Subcutaneous abdominal adipose tissue (tissue), 5 donors: Measurements from ENCODE around the gene CAPN2.

Source experiments
- H3K27ac ChIP-seq: one replicate; pipeline ENCODE4 v1.7.0; 2013; ENCODE audit warnings: low read depth, mild to moderate bottlenecking, inconsistent platforms, low read length, moderate library complexity
- H3K27me3 ChIP-seq, 5 donors: one replicate each; pipeline ENCODE4 v1.7.0; 2013; ENCODE audit warnings: low read length in 5 of 5, inconsistent platforms in 1 of 5; ENCODE audit not compliant: control insufficient read depth in 5 of 5, insufficient read depth in 4 of 5
- H3K36me3 ChIP-seq, 5 donors: one replicate each; pipeline ENCODE4 v1.7.0; 2013; ENCODE audit warnings: low read length in 5 of 5; ENCODE audit not compliant: control insufficient read depth in 5 of 5, insufficient read depth in 5 of 5
- H3K4me1 ChIP-seq, 5 donors: one replicate each; pipeline ENCODE4 v1.7.0; 2013; ENCODE audit warnings: low read length in 5 of 5, mild to moderate bottlenecking in 3 of 5, moderate library complexity in 1 of 5; ENCODE audit not compliant: control insufficient read depth in 5 of 5, insufficient read depth in 5 of 5
- H3K4me3 ChIP-seq, 5 donors: one replicate each; pipeline ENCODE4 v1.7.0; 2013; ENCODE audit warnings: low read length in 5 of 5, low read depth in 1 of 5
- H3K9ac ChIP-seq, 5 donors: one replicate each; pipeline ENCODE4 v1.7.0; 2013; ENCODE audit warnings: low read length in 5 of 5, mild to moderate bottlenecking in 4 of 5, moderate library complexity in 3 of 5
- H3K9me3 ChIP-seq, 5 donors: one replicate each; pipeline ENCODE4 v1.7.0; 2013; ENCODE audit warnings: low read length in 5 of 5; ENCODE audit not compliant: control insufficient read depth in 5 of 5
- donor health status: healthy.
- donor health status: healthy.
- donor health status: healthy.
- donor health status: healthy.
- donor health status: healthy.

CAPN2 gene

DNA sequence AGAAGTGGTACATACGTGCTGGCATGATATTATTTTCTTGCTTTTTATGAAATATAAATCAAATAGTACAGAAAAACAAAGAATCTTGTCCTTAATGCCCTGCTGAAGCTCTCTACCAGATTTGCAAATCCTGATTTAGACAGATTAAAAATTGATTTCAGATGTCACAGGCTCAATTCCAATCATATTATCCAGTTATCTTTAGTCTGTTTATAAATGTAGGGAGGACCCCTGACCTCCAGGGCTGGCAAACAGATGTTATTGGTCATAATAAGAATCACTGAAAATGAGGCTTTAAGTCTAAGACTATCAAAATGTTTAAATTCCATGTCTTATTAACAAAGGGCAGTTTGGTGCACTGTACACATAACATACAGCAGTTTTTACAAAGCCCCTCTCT, 71.3 kb downstream of the CAPN2 start:
- Histone ChIP-seq H3K4me1 (no peaks in the 10 kb centered on the region), H3K36me3 (peaks cover 12 to 34% (median 28%) of the 10 kb centered on the region in 5 donors), H3K4me3 (no peak overlapping the region), H3K9ac (no peak overlapping the region), H3K27ac (no peak overlapping the region), H3K9me3 (no peaks in the 10 kb centered on the region), H3K27me3 (no peaks in the 10 kb centered on the region)

DNA sequence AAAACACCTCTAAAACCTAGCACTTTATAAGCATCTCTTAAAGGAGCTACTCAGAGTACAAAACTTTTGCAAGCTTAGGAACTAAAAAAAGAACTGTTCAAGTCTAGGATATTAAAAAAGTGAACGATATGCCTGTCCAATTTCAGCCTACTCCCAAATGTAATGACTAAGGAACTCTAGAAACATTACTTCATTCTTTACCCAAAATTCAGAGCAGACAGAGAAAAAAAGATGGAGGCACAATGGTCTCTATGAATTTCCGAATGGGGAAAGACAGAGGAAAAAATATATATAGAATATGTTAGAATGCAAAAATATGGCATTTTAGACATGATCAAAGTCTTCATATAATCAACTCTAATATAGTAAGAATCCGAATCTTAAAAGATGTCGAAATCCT, 72.2 kb downstream of the CAPN2 start:
- Histone ChIP-seq H3K27ac (no peak overlapping the region), H3K4me1 (no peaks in the 10 kb centered on the region), H3K27me3 (no peaks in the 10 kb centered on the region), H3K9ac (no peak overlapping the region), H3K36me3 (peaks cover 18 to 34% (median 29%) of the 10 kb centered on the region in 5 donors), H3K9me3 (no peaks in the 10 kb centered on the region), H3K4me3 (no peak overlapping the region)

DNA sequence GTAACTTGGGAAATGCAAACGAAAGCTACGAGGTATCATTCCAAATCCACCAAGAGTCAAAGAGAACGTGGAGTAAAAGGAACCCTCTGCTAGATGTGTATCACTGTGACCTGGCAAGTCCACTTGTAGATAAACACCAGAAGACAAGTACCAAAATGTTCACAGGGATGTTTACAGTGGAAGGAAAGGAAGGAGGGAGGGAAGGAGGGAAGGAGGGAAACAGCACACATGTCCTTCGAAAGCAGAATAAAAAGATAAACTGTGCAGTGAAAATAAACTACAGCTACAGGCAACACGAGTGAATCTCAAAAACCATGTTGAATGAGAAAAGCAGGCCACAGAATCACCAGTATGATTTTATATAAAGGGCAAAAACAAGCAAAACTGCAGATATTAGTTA, 73.5 kb downstream of the CAPN2 start:
- Histone ChIP-seq H3K4me3 (no peak overlapping the region), H3K27me3 (no peaks in the 10 kb centered on the region), H3K9ac (no peak overlapping the region), H3K4me1 (no peaks in the 10 kb centered on the region), H3K9me3 (no peaks in the 10 kb centered on the region), H3K27ac (no peak overlapping the region), H3K36me3 (peaks cover 14 to 29% (median 21%) of the 10 kb centered on the region in 5 donors)

- H3K36me3 ChIP-seq, result peaks cover 22 to 28% (median 22%) of the 10 kb centered on the region in 5 donors
- H3K4me1 ChIP-seq, result no peaks in the 10 kb centered on the region
These were observed 76.5 kb downstream of the CAPN2 start for GRCh38 chr1:223788746-223789415.

DNA sequence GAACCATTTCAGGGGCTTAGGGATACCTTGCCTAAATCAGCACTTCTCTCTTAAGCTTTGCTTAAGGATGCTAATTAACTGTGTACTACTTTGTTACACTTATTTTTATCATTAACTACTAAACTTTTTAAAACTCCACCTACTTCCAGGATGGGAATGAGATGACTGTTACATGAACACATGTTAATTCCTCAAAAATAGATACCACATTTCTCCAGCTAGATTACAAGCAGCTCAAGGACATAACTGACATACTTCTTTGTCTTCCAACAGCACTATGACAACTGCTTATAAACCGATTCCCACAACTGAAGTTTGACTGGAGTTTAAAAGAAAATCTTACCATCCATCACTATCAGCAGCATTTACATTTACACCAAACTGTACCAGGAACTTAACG, 79.7 kb downstream of the CAPN2 start:
- Histone ChIP-seq H3K27me3 (no peaks in the 10 kb centered on the region), H3K9me3 (no peaks in the 10 kb centered on the region), H3K4me3 (no peak overlapping the region), H3K27ac (no peak overlapping the region), H3K4me1 (no peaks in the 10 kb centered on the region), H3K36me3 (peaks cover 24 to 36% (median 31%) of the 10 kb centered on the region in 5 donors), H3K9ac (no peak overlapping the region)

More at GRCh38 chr1:223788746-223789415, 76.5 kb downstream of the CAPN2 start:
- H3K27me3 ChIP-seq, result no peaks in the 10 kb centered on the region
- H3K4me3 ChIP-seq, result no peak overlapping the region
- no peaks in the 10 kb centered on the region for H3K9me3 ChIP-seq
- no peak overlapping the region for H3K9ac ChIP-seq
- H3K27ac ChIP-seq, result no peak overlapping the region

- Histone ChIP-seq H3K36me3 (peaks cover 26 to 46% (median 38%) of the 10 kb centered on the region in 5 donors), H3K27ac (no peak overlapping the region), H3K9ac (no peak overlapping the region), H3K27me3 (no peaks in the 10 kb centered on the region), H3K9me3 (no peaks in the 10 kb centered on the region), H3K4me1 (no peaks in the 10 kb centered on the region), H3K4me3 (no peak overlapping the region)
These were observed 81.4 kb downstream of the CAPN2 start for GRCh38 chr1:223793716-223794115.

GRCh38 chr1:223794136-223794880, 82.0 kb downstream of the CAPN2 start:
- no peak overlapping the region for H3K27ac ChIP-seq

DNA sequence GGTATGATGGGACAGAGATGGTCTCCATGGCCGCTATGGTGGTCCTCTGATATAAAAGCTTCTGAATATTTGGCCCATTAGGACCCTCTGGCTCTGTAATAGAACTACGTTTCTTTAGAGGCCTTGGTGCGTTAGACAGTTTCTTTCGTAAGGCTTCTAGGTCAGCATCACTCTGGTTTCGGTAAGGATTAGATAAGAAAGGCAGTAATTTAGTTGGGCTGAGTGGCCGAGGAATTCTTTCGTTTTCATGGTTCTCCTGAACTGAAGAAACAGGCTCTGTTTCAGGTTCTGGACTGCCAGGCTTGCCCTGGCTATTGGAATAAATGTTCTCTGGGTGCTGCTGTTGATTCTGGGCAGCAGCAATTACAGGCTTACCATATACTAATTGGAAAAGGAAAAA, 83.9 kb downstream of the CAPN2 start:
- Histone ChIP-seq H3K36me3 (peaks cover 37 to 60% (median 49%) of the 10 kb centered on the region in 5 donors), H3K27ac (no peak overlapping the region), H3K27me3 (no peaks in the 10 kb centered on the region), H3K9ac (no peak overlapping the region), H3K4me1 (no peaks in the 10 kb centered on the region), H3K4me3 (no peak overlapping the region), H3K9me3 (no peaks in the 10 kb centered on the region)

More at GRCh38 chr1:223794136-223794880, 82.0 kb downstream of the CAPN2 start:
- Histone ChIP-seq H3K36me3 (peaks cover 22 to 45% (median 37%) of the 10 kb centered on the region in 5 donors), H3K4me1 (no peaks in the 10 kb centered on the region), H3K4me3 (no peak overlapping the region), H3K9ac (no peak overlapping the region), H3K9me3 (no peaks in the 10 kb centered on the region), H3K27me3 (no peaks in the 10 kb centered on the region)

DNA sequence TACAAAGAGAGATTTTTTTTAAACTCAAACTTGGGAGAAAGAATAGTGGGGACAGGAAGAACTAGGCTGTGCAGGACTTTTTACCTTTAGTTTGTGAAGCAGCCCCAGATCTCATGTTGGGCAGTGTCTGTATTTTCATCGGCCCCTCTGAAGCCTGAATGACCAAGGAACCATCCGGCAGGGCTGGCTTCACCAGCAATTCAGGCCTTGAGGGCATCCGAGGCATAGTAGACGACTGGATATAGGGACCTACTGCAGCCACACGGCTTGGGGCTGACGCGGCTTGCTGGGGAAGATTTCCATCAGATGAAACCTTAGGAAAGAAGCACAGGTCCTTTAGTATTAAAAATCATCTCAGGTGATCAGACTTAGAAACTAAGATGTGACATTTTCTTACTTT, 89.7 kb downstream of the CAPN2 start:
- Histone ChIP-seq H3K4me3 (no peak overlapping the region), H3K9ac (no peak overlapping the region), H3K27ac (no peak overlapping the region), H3K27me3 (no peaks in the 10 kb centered on the region), H3K36me3 (peaks cover 47 to 81% (median 65%) of the 10 kb centered on the region in 5 donors), H3K9me3 (no peaks in the 10 kb centered on the region), H3K4me1 (no peaks in the 10 kb centered on the region)

- Histone ChIP-seq H3K9me3 (no peaks in the 10 kb centered on the region), H3K9ac (no peak overlapping the region), H3K27ac (no peak overlapping the region), H3K27me3 (no peaks in the 10 kb centered on the region), H3K4me1 (no peaks in the 10 kb centered on the region), H3K36me3 (peaks cover 45 to 79% (median 63%) of the 10 kb centered on the region in 5 donors), H3K4me3 (no peak overlapping the region)
These were observed 90.3 kb downstream of the CAPN2 start for GRCh38 chr1:223802602-223803001.
